GM12878 (cell line): ENCODE results near the gene COQ5. TPM values are rescaled to one million over a fixed set of nuclear protein-coding genes. Genes with fewer than 3 reads are reported as not detected.

ENCODE experiments used
- BHLHE40 ChIP-seq, 2 experiments: fragments of 450-650 bp in 1 of 2; IDR thresholded peaks; 2 replicates each; pipeline ENCODE4 v1.6.1; 2011 to 2017; ENCODE audit warnings: low read depth in 2 of 2, borderline replicate concordance in 1 of 2, improper control_type of control experiment in 1 of 2, low read length in 1 of 2, mild to moderate bottlenecking in 1 of 2
- BMI1 ChIP-seq: fragments of 450-650 bp; IDR thresholded peaks from 2 replicates; pipeline ENCODE4 v1.6.1; 2016; ENCODE audit warnings: mild to moderate bottlenecking, moderate library complexity, borderline replicate concordance
- CBX5 ChIP-seq: sonication (generic); IDR thresholded peaks from 2 replicates; pipeline ENCODE4 v1.6.1; 2016; ENCODE audit warnings: low read depth, moderate library complexity, mild to moderate bottlenecking, inconsistent platforms
- CHD2 ChIP-seq: IDR thresholded peaks from 2 replicates; pipeline ENCODE4 v1.6.1; 2011; ENCODE audit warnings: low read depth, low read length, improper control_type of control experiment, borderline replicate concordance
- IRF4 ChIP-seq: IDR thresholded peaks from 2 replicates; pipeline ENCODE4 v1.6.1; 2011; ENCODE audit warnings: low read depth, low read length
- JUND ChIP-seq: IDR thresholded peaks from 2 replicates; pipeline ENCODE4 v1.6.1; 2012; ENCODE audit warnings: low read depth, mild to moderate bottlenecking, low read length, improper control_type of control experiment, moderate library complexity
- KLF5 ChIP-seq: fragments of 450-650 bp; IDR thresholded peaks from 2 replicates; pipeline ENCODE4 v1.6.1; 2014; ENCODE audit warnings: mild to moderate bottlenecking; ENCODE audit not compliant: partially characterized antibody
- MEF2A ChIP-seq: IDR thresholded peaks from 2 replicates; pipeline ENCODE4 v1.6.1; 2011; ENCODE audit warnings: low read depth, mild to moderate bottlenecking, low read length, moderate library complexity; ENCODE audit not compliant: insufficient read depth
- MXI1 ChIP-seq: fragments of 150-350 bp; IDR thresholded peaks from 2 replicates; pipeline ENCODE4 v1.6.1; 2011; ENCODE audit warnings: low read depth, mild to moderate bottlenecking, inconsistent platforms, low read length, improper control_type of control experiment
- NBN ChIP-seq: fragments of 450-650 bp; IDR thresholded peaks from 2 replicates; pipeline ENCODE4 v1.6.1; 2016
- NR2C2 ChIP-seq: IDR thresholded peaks from 2 replicates; pipeline ENCODE4 v1.6.1; 2011; ENCODE audit warnings: borderline replicate concordance, low read depth; ENCODE audit not compliant: control insufficient read depth, insufficient read length
- POLR2AphosphoS5 ChIP-seq: IDR thresholded peaks from 2 replicates; pipeline ENCODE4 v1.6.1; 2011; ENCODE audit warnings: mild to moderate bottlenecking, low read length, inconsistent platforms
- RBBP5 ChIP-seq: fragments of 200-600 bp; sonication (generic); conservative IDR thresholded peaks from 2 replicates; pipeline ENCODE4 v1.6.1; 2016
- RFX5 ChIP-seq: IDR thresholded peaks from 2 replicates; pipeline ENCODE4 v1.6.1; 2011; ENCODE audit warnings: low read depth, low read length, improper control_type of control experiment
- RUNX3 ChIP-seq: IDR thresholded peaks from 2 replicates; pipeline ENCODE4 v1.6.1; 2012; ENCODE audit warnings: low read length, inconsistent platforms
- SREBF1 ChIP-seq: IDR thresholded peaks from 2 replicates; pipeline ENCODE4 v1.6.1; 2012; ENCODE audit warnings: mild to moderate bottlenecking, low read length
- TARDBP ChIP-seq: IDR thresholded peaks from 2 replicates; pipeline ENCODE4 v1.6.1; 2016; ENCODE audit warnings: borderline replicate concordance
- TBL1XR1 ChIP-seq: IDR thresholded peaks from 2 replicates; pipeline ENCODE4 v1.6.1; 2012; ENCODE audit warnings: low read depth, low read length, improper control_type of control experiment
- TCF3 ChIP-seq: IDR thresholded peaks from 2 replicates; pipeline ENCODE4 v1.6.1; 2012; ENCODE audit warnings: low read depth, mild to moderate bottlenecking, low read length, borderline replicate concordance; ENCODE audit not compliant: insufficient read depth
- YBX1 ChIP-seq: fragments of 450-650 bp; IDR thresholded peaks from 2 replicates; pipeline ENCODE4 v1.6.1; 2016; ENCODE audit warnings: antibody characterized with exemption
- YY1 ChIP-seq: IDR thresholded peaks from 2 replicates; pipeline ENCODE4 v1.6.1; 2011; ENCODE audit warnings: low read depth, mild to moderate bottlenecking, low read length
- ZNF274 ChIP-seq: IDR thresholded peaks from one replicate; pipeline ENCODE4 v1.8.0; 2011; ENCODE audit not compliant: insufficient read length, insufficient read depth
- ZNF592 ChIP-seq: fragments of 450-650 bp; IDR thresholded peaks from 2 replicates; pipeline ENCODE4 v1.6.1; 2017; ENCODE audit warnings: mild to moderate bottlenecking, moderate library complexity
- ZNF622 ChIP-seq: fragments of 450-650 bp; IDR thresholded peaks from 2 replicates; pipeline ENCODE4 v1.6.1; 2017; ENCODE audit warnings: mild to moderate bottlenecking, inconsistent platforms
- polyA plus RNA-seq, 11 experiments: library from polyadenylated mRNA; depleted of rRNA in 4 of 11; unstranded in 6 of 11; stranded (reverse) in 5 of 11; fragments of >200 nt; fragmentation: Nextera tagmentation in 4 of 11; fragmentation: Illumina TruSeq in 1 of 11; extraction: Ambion mirVana in 4 of 11; extraction: Trizol in 1 of 11; gene quantifications; 1 replicate in 1 of 11; 2 replicates in 10 of 11; pipeline versions ENCODE4 v1.2.1 to v1.2.3, GENCODE V29; 2011 to 2016; ENCODE audit warnings: inconsistent platforms in 2 of 11, missing spikeins in 2 of 11, low read depth in 1 of 11
- total RNA-seq, 4 experiments: library from RNA; depleted of rRNA in 3 of 4; stranded (reverse); fragments of >200 nt in 3 of 4; fragmentation: Illumina TruSeq in 1 of 4; extraction: Trizol in 1 of 4; gene quantifications; 2 replicates each; pipeline versions ENCODE4 v1.2.1 to v1.2.3, GENCODE V29; 2013 to 2021
- TF ChIP-seq, protein P1 (sequence below): fragments of 450-650 bp; IDR thresholded peaks from 2 replicates; pipeline ENCODE4 v1.6.1; 2014; ENCODE audit warnings: mild to moderate bottlenecking

The COQ5 gene
- total and polyA plus RNA-seq, 10 of the 15 experiments (the other 5 are each of a cell fraction or from before 2014, with no cell fraction given), result 24.8 to 69.3 (median 37.8) TPM

- TF ChIP-seq CHD2 (no peak), ZNF274 (no peak), RUNX3 (no peak; the same call in 1 of the 2 replicates), CBX5 (no peak), KLF5 (peak; percentile 75), TARDBP (peak; percentile 15; the same call in 1 of the 2 replicates), TBL1XR1 (no peak), JUND (no peak), ZNF622 (no peak), YY1 (peak; percentile 99), NBN (peak; percentile 92), RFX5 (no peak), YBX1 (no peak), BHLHE40 (IDR thresholded peaks at IDR 0.05; ENCODE audit: borderline replicate concordance in 1 of 2, low read depth in 2 of 2, low read length in 1 of 2) (peak in 1 of 2 experiments; percentile 55; a peak in 2 of 4 replicates), IRF4 (no peak), BMI1 (no peak), ZNF592 (no peak), TCF3 (no peak), SREBF1 (no peak), POLR2AphosphoS5 (peak; percentile 88), RBBP5 (0 out of 2 replicates have a peak, but pooled peaks have one; percentile 49), MEF2A (0 out of 2 replicates have a peak, but pooled peaks have one; percentile 22), MXI1 (0 out of 2 replicates have a peak, but pooled peaks have one; percentile 39), NR2C2 (no peak)
- TF ChIP-seq, protein P1, sequence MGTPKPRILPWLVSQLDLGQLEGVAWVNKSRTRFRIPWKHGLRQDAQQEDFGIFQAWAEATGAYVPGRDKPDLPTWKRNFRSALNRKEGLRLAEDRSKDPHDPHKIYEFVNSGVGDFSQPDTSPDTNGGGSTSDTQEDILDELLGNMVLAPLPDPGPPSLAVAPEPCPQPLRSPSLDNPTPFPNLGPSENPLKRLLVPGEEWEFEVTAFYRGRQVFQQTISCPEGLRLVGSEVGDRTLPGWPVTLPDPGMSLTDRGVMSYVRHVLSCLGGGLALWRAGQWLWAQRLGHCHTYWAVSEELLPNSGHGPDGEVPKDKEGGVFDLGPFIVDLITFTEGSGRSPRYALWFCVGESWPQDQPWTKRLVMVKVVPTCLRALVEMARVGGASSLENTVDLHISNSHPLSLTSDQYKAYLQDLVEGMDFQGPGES, result peak; percentile 37; the same call in 1 of the 2 replicates
These were observed at the start of gene COQ5 (continued) for GRCh38 chr12:120528861-120529525.
